Measurements from ENCODE around the gene HYCC1. TPM values are rescaled to one million over a fixed set of nuclear protein-coding genes. Genes with fewer than 3 reads are reported as not detected.
"Not testable (repeated sequence)": the region's sequence is repeated elsewhere in the genome, so short reads cannot be mapped to it uniquely, and the experiment has no call there.

The HYCC1 gene
- polyA plus RNA-seq = 10 to 100 TPM in 1 of 2 donors, 1 to 10 TPM in 1; 7.8 to 11.7 TPM

DNA sequence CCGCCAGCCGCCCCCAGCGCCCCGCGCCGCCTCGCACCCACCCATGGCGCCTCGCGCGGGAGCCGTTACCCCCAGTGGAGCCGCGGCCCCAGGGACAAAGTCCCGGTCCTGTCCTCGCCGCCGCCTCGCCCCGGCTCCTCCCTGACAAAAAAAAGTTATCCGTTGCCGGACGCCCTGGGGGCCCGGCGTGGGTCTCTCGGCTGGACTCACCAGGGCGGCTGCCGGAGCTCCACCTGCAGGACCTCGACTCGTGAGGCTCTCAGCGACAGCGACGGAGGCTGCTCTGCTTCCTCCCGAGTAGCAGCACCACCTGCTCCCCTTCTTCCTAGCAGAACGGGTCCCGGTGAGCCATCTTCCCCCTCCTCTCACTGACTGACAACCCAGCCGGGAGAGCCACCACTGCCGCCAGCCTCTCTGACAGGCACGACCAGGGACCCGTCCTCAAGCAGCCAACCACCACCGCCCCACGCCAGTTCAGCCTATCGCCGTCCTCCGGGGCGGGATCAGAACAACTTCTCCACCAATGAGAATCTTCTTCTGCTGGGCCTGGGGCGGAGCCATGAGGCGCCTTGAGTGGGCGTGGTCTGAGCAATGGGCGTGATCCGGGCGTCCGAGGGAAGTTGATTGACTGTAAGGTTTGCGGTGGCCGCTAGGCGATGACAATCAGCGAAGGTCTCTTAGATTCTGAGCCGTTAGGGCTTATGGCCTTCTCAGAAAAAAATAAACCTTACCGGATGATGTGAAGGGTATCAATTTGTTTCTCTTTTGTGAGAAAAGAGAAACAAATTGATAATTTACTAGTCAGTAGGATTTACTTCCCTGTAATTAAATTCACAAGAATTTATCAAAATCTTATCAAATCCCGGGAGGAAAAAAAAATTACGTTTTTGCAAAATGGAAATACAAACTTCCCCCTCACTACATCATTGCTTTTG, at the start of gene HYCC1:
TSS of gene HYCC1 (minus strand) at position 416 of the 935 bp plus-strand sequence. CDS start 23,019 bp downstream, outside the sequence.
- H3K27me3 ChIP-seq (ENCODE audit: control insufficient read depth in 1 of 2, insufficient read depth in 2 of 2, low read length in 2 of 2) = no peaks in the 10 kb centered on the region
- peak within 1 kb of the TSS; percentile 70 to 76 for H3K4me3 ChIP-seq (ENCODE audit: low read depth in 1 of 2, low read length in 2 of 2)
- peak within 1 kb of the TSS; percentile 66 to 78 for H3K27ac ChIP-seq (ENCODE audit: low read depth in 2 of 2, low read length in 1 of 2)
- WGBS, 2 donors = 2% methylated on average over 61 of the region's 61 CpGs
- no peaks in the 10 kb centered on the region for H3K9me3 ChIP-seq (ENCODE audit: control insufficient read depth in 2 of 2, insufficient read depth in 1 of 2, low read depth in 1 of 2, low read length in 1 of 2)
- H3K4me1 ChIP-seq (ENCODE audit: control insufficient read depth in 2 of 2, insufficient read depth in 2 of 2, low read length in 1 of 2) = no peaks in the 10 kb centered on the region
- no peaks in the 10 kb centered on the region for H3K36me3 ChIP-seq (ENCODE audit: control insufficient read depth in 2 of 2, insufficient read depth in 2 of 2, low read length in 1 of 2)

GRCh38 chr7:23062452-23062851, 48.5 kb upstream of the HYCC1 start:
- Histone ChIP-seq H3K27me3 (ENCODE audit: control insufficient read depth in 1 of 2, insufficient read depth in 2 of 2, low read length in 2 of 2) (no peaks in the 10 kb centered on the region), H3K27ac (ENCODE audit: low read depth in 2 of 2, low read length in 1 of 2) (no peak overlapping the region), H3K36me3 (ENCODE audit: control insufficient read depth in 2 of 2, insufficient read depth in 2 of 2, low read length in 1 of 2) (no peaks in the 10 kb centered on the region), H3K4me3 (ENCODE audit: low read depth in 1 of 2, low read length in 2 of 2) (no peak overlapping the region), H3K4me1 (ENCODE audit: control insufficient read depth in 2 of 2, insufficient read depth in 2 of 2, low read length in 1 of 2) (no peaks in the 10 kb centered on the region), H3K9me3 (ENCODE audit: control insufficient read depth in 2 of 2, insufficient read depth in 1 of 2, low read depth in 1 of 2, low read length in 1 of 2) (no peaks in the 10 kb centered on the region)
- WGBS, 2 donors = 68 to 85% methylated on average over 7 of the region's 7 CpGs

GRCh38 chr7:23061327-23061726, 47.4 kb upstream of the HYCC1 start:
- H3K4me3 ChIP-seq (ENCODE audit: low read depth in 1 of 2, low read length in 2 of 2) = no peak overlapping the region
- H3K27ac ChIP-seq (ENCODE audit: low read depth in 2 of 2, low read length in 1 of 2) = no peak overlapping the region
- no peaks in the 10 kb centered on the region for H3K9me3 ChIP-seq (ENCODE audit: control insufficient read depth in 2 of 2, insufficient read depth in 1 of 2, low read depth in 1 of 2, low read length in 1 of 2)
- 84 to 93% methylated on average over 6 of the region's 6 CpGs for WGBS, 2 donors
- no peaks in the 10 kb centered on the region for H3K27me3 ChIP-seq (ENCODE audit: control insufficient read depth in 1 of 2, insufficient read depth in 2 of 2, low read length in 2 of 2)
- H3K36me3 ChIP-seq (ENCODE audit: control insufficient read depth in 2 of 2, insufficient read depth in 2 of 2, low read length in 1 of 2) = no peaks in the 10 kb centered on the region
- H3K4me1 ChIP-seq (ENCODE audit: control insufficient read depth in 2 of 2, insufficient read depth in 2 of 2, low read length in 1 of 2) = no peaks in the 10 kb centered on the region

GRCh38 chr7:23058408-23059096, 44.6 kb upstream of the HYCC1 start:
- Histone ChIP-seq H3K9me3 (ENCODE audit: control insufficient read depth in 2 of 2, insufficient read depth in 1 of 2, low read depth in 1 of 2, low read length in 1 of 2) (no peaks in the 10 kb centered on the region), H3K36me3 (ENCODE audit: control insufficient read depth in 2 of 2, insufficient read depth in 2 of 2, low read length in 1 of 2) (no peaks in the 10 kb centered on the region), H3K27ac (ENCODE audit: low read depth in 2 of 2, low read length in 1 of 2) (no peak overlapping the region), H3K4me3 (ENCODE audit: low read depth in 1 of 2, low read length in 2 of 2) (no peak overlapping the region), H3K27me3 (ENCODE audit: control insufficient read depth in 1 of 2, insufficient read depth in 2 of 2, low read length in 2 of 2) (no peaks in the 10 kb centered on the region), H3K4me1 (ENCODE audit: control insufficient read depth in 2 of 2, insufficient read depth in 2 of 2, low read length in 1 of 2) (no peaks in the 10 kb centered on the region)
- WGBS, 2 donors = 45 to 55% methylated on average over 6 of the region's 6 CpGs

DNA sequence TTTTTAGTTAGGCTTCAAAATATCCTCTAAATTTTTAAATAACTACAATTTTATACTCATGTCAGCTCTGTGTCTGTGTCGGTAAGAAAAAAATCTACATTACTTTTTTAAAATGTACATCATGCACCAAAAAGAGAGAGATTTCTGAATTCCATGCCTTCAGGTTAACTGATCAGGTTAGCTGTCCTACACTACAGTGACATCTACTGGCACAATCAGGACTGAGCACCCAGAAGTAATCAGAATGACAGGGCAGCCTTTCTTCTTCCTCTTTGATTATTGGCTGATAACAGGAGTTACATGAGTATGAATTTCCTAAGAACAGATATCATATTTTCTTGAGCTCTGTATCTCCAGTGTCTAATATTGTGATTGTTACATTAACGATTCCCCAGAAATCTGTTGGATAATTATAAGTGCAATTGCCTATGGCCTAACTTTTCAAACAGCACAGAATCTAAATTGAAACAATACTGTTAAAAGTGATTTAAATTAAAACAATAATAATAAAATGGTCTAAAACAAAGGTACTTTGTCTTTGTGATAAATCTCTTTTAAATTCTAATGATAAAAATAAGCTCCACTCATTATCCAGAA, 41.8 kb upstream of the HYCC1 start:
- Histone ChIP-seq H3K9me3 (ENCODE audit: control insufficient read depth in 2 of 2, insufficient read depth in 1 of 2, low read depth in 1 of 2, low read length in 1 of 2) (no peaks in the 10 kb centered on the region), H3K4me3 (ENCODE audit: low read depth in 1 of 2, low read length in 2 of 2) (no peak overlapping the region), H3K27ac (ENCODE audit: low read depth in 2 of 2, low read length in 1 of 2) (no peak overlapping the region), H3K36me3 (ENCODE audit: control insufficient read depth in 2 of 2, insufficient read depth in 2 of 2, low read length in 1 of 2) (no peaks in the 10 kb centered on the region), H3K27me3 (ENCODE audit: control insufficient read depth in 1 of 2, insufficient read depth in 2 of 2, low read length in 2 of 2) (no peaks in the 10 kb centered on the region), H3K4me1 (ENCODE audit: control insufficient read depth in 2 of 2, insufficient read depth in 2 of 2, low read length in 1 of 2) (no peaks in the 10 kb centered on the region)
- 1% methylated on average over 2 of the region's 2 CpGs for WGBS, 2 donors

GRCh38 chr7:23051124-23051485, 37.2 kb upstream of the HYCC1 start:
- WGBS, 2 donors = 54 to 58% methylated on average over 3 of the region's 3 CpGs
- not testable (repeated sequence) for H3K4me3 ChIP-seq (ENCODE audit: low read depth in 1 of 2, low read length in 2 of 2); H3K27me3 ChIP-seq (ENCODE audit: control insufficient read depth in 1 of 2, insufficient read depth in 2 of 2, low read length in 2 of 2); H3K27ac ChIP-seq (ENCODE audit: low read depth in 2 of 2, low read length in 1 of 2); H3K4me1 ChIP-seq (ENCODE audit: control insufficient read depth in 2 of 2, insufficient read depth in 2 of 2, low read length in 1 of 2); H3K36me3 ChIP-seq (ENCODE audit: control insufficient read depth in 2 of 2, insufficient read depth in 2 of 2, low read length in 1 of 2); H3K9me3 ChIP-seq (ENCODE audit: control insufficient read depth in 2 of 2, insufficient read depth in 1 of 2, low read depth in 1 of 2, low read length in 1 of 2)

DNA sequence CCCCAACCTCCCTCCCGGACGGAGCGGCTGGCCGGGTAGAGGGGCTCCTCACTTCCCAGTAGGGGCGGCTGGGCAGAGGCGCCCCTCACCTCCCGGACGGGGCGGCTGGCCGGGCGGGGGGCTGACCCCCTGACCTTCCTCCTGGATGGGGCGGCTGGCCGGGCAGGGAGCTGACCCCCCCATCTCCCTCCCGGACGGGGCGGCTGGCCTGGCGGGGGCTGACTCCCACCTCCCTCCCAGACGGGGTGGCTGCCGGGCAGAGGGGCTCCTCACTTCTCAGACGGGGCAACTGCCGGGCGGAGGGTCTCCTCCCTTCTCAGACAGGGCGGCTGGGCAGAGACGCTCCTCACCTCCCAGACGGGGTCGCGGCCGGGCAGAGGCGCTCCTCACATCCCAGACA, 32.4 kb upstream of the HYCC1 start:
- WGBS, 2 donors = 93 to 96% methylated on average over 19 to 29 of the region's 29 CpGs
- H3K27me3 ChIP-seq (ENCODE audit: control insufficient read depth in 1 of 2, insufficient read depth in 2 of 2, low read length in 2 of 2); H3K36me3 ChIP-seq (ENCODE audit: control insufficient read depth in 2 of 2, insufficient read depth in 2 of 2, low read length in 1 of 2); H3K27ac ChIP-seq (ENCODE audit: low read depth in 2 of 2, low read length in 1 of 2); H3K9me3 ChIP-seq (ENCODE audit: control insufficient read depth in 2 of 2, insufficient read depth in 1 of 2, low read depth in 1 of 2, low read length in 1 of 2); H3K4me3 ChIP-seq (ENCODE audit: low read depth in 1 of 2, low read length in 2 of 2); H3K4me1 ChIP-seq (ENCODE audit: control insufficient read depth in 2 of 2, insufficient read depth in 2 of 2, low read length in 1 of 2): not testable (repeated sequence)

DNA sequence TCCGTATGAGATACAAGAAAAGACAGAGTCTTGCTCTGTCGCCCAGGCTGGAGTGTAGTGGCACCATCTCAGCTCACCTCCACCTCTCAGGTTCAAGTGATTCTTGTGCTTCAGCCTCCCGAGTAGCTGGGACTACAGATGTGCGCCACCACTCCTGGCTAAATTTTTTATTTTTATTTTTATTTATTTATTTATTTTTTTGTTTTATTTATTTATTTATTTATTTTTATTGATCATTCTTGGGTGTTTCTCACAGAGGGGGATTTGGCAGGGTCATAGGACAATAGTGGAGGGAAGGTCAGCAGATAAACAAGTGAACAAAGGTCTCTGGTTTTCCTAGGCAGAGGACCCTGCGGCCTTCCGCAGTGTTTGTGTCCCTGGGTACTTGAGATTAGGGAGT, 31.2 kb upstream of the HYCC1 start:
- 86 to 95% methylated on average over 4 of the region's 6 CpGs for WGBS, 2 donors
- H3K27me3 ChIP-seq (ENCODE audit: control insufficient read depth in 1 of 2, insufficient read depth in 2 of 2, low read length in 2 of 2) = not testable (repeated sequence)

DNA sequence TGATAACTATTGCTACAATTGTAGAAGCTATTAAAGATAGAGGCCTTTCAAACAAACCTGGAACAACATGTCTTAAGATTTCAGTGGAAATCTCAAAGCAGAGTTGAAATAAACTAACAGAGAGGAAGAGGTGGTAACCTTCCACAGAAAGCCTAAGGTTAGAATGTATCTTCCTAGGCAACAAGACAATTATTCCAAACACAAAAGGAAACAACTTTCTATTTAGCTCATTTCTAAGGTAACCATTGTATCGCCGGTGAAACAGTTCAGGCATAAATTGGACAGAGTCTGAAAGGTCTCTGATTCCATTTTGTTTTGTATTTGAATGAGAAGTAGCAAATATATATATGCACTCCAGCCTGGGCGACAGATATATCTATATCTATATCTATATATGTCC, 30.7 kb upstream of the HYCC1 start:
- H3K27ac ChIP-seq (ENCODE audit: low read depth in 2 of 2, low read length in 1 of 2) = no peak overlapping the region
- H3K36me3 ChIP-seq (ENCODE audit: control insufficient read depth in 2 of 2, insufficient read depth in 2 of 2, low read length in 1 of 2) = no peaks in the 10 kb centered on the region
- H3K4me3 ChIP-seq (ENCODE audit: low read depth in 1 of 2, low read length in 2 of 2) = no peak overlapping the region
- H3K4me1 ChIP-seq (ENCODE audit: control insufficient read depth in 2 of 2, insufficient read depth in 2 of 2, low read length in 1 of 2) = no peaks in the 10 kb centered on the region
- no peaks in the 10 kb centered on the region for H3K27me3 ChIP-seq (ENCODE audit: control insufficient read depth in 1 of 2, insufficient read depth in 2 of 2, low read length in 2 of 2)
- 55 to 65% methylated on average over 3 of the region's 3 CpGs for WGBS, 2 donors
- H3K9me3 ChIP-seq (ENCODE audit: control insufficient read depth in 2 of 2, insufficient read depth in 1 of 2, low read depth in 1 of 2, low read length in 1 of 2) = no peaks in the 10 kb centered on the region

More for the DNA sequence above, 31.2 kb upstream of the HYCC1 start:
- not testable (repeated sequence) for H3K4me1 ChIP-seq (ENCODE audit: control insufficient read depth in 2 of 2, insufficient read depth in 2 of 2, low read length in 1 of 2); H3K27ac ChIP-seq (ENCODE audit: low read depth in 2 of 2, low read length in 1 of 2); H3K9me3 ChIP-seq (ENCODE audit: control insufficient read depth in 2 of 2, insufficient read depth in 1 of 2, low read depth in 1 of 2, low read length in 1 of 2); H3K4me3 ChIP-seq (ENCODE audit: low read depth in 1 of 2, low read length in 2 of 2); H3K36me3 ChIP-seq (ENCODE audit: control insufficient read depth in 2 of 2, insufficient read depth in 2 of 2, low read length in 1 of 2)

All from esophagus (tissue), 2 donors.